HFF-Myc (cell line): Measurements from ENCODE around the gene ACOX2.

Experiments used
- DNase-seq: peaks from one replicate; pipeline ENCODE4 v3.0.0-alpha.2; 2011; ENCODE audit warnings: low read depth; ENCODE audit errors: extremely low read depth
- H3K4me3 ChIP-seq: replicated peaks from 2 replicates; pipeline ENCODE4 v1.5.1; 2011; ENCODE audit warnings: low read depth, mild to moderate bottlenecking, control low read depth, low read length
- CTCF ChIP-seq: IDR thresholded peaks from 2 replicates; pipeline ENCODE4 v1.5.1; 2012; ENCODE audit warnings: mild to moderate bottlenecking, low read depth, low read length, control low read depth; ENCODE audit errors: missing control alignments

The ACOX2 gene

GRCh38 chr3:58492494-58492905, 44.5 kb downstream of the ACOX2 start:
- DNase-seq: no peak
- TF ChIP-seq CTCF: no peak

DNA sequence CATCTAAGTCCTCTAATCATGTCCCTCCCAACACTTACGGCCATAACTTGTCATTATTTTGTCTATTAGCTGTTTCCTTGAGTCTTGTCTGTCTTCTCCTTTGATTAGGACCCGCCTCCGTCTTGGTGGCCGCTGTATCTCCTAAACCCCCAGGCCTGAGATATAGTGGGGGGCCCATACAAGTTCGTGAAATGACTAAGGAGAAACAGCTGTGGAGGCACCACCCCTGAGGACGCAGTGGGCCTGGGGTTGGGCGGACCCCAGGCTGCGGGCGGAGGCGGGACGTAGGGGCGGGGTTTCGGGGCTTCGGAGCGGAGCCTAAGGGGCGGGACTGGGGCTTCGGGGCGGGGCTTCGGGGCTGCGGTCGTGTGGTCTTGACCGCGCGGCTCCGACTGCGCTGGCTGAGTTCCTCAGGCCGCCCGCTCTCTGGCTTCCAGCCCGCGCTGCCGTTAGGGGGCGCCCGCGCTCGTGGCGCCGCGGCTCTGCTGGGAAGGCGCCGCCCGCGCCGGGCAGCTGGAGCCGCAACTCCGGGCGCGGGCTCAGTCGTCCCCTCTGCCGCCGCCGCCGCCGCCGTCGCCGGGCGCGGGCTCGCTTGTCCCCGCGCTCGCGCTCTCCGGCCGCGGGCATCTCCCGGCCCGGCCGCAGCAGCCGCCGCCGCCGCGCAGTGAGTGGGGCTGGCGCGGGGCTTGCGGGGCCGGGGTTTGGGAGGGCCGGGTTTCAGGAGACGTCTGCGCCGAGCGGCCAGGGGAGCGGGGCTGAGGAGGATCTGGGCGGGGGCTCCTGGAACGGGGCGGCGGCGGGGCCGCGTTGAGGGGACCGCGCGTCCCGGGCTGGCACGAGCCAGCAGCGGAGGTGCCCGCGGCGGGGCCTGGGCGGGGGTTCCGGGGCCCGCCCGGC, 45.2 kb downstream of the ACOX2 start, which contains the start of gene KCTD6:
TSS of gene KCTD6 (plus strand) at position 591 of the 897 bp plus-strand sequence. CDS start 6,660 bp downstream, outside the sequence.
- peak within 1 kb of the TSS; percentile 81 for H3K4me3 ChIP-seq
- peak; percentile 59 for DNase-seq
- TF ChIP-seq CTCF: peak; percentile 52

More at GRCh38 chr3:58492494-58492905, 44.5 kb downstream of the ACOX2 start:
- H3K4me3 ChIP-seq: peak overlapping the region; percentile 81

DNA sequence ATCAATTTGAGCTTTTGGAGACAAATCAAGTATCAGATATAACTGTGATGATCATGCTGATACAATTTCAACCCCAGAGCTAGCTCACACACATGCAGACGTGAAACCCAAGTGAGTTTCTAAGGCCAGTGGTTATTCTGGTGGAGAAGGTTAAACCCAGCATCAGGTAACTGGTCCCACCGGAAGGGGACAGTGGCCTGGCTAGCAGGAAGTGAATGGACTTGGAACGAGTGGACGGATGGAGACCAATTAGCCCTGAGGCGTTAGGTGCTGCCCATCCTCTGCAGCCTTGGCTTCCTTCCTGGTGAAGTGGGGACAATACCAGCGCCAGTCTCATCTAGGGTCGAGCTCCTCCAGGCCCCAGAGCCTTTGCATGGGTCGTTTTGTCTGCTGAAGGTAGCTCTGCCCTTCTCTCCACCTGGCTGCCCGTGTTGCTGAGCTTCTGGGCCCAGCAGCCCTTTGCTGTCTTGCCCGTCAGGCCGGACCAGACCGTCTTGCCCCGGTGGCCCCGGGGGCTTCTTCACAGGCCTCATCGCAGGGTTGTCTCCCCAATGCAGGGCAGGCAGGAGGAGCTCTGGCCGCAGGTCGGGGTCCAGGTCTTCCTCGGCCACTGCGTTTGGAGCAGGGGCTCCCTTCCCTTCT, 46.0 kb downstream of the ACOX2 start:
- TF ChIP-seq CTCF: no peak
- no peak for DNase-seq
- peak overlapping the region; percentile 32 for H3K4me3 ChIP-seq

DNA sequence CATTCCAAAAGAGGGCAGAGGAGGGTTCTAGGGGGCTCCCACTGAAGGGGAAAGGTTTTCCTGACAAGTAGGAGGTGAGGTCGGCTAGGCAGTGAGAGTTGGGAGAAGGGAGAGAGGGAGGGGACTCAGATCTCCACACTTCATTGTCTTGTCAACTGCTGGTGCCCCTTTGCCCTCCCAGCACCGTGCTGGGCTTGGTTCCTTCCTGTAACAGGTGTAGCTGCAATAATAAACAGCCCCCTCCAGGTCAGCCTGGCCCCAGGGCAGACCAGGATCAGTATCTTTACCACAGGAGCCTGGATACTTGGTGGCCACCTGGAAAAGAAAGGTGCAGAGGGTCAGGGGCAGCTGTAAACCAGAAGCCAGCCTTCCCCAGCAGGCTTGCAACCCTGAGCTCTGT, 48.0 kb downstream of the ACOX2 start:
- no peak for DNase-seq
- no peak for TF ChIP-seq CTCF
- H3K4me3 ChIP-seq: no peak overlapping the region

- DNase-seq: no peak
- no peak overlapping the region for H3K4me3 ChIP-seq
- TF ChIP-seq CTCF: no peak
These were observed 49.7 kb downstream of the ACOX2 start for GRCh38 chr3:58487140-58487886.

DNA sequence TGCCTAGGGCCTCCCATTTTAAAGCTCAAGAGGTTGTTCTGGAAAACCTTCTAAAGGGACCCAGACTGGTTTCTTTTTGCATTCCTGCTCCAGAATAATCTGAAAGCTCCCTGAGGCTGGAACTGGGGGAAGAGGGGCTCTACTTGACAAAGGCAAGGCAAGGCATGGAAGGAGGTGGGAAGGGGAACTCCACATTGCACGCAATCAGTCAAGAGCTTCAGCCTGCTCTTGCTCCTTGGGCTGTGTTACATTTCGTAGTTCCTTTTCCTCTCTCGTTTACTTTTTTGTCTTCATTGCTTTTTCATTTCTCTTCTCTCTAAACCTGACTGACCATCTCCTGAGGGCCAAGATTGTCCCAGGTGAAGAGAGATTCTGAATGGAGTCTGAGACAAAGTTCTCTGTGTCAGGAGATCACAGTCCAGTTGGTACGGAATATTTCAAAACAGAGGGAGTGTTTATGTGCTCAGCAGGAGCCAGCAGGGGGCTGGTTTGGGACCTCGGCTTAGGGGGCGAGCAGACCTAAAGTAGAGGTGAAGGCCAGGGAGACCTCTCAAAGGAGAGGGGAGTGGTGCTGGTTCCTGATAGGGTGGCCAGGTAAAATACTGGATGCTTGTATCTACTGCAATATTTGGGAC, 51.1 kb downstream of the ACOX2 start:
- no peak for TF ChIP-seq CTCF
- no peak for DNase-seq

More for the DNA sequence above, 51.1 kb downstream of the ACOX2 start:
- H3K4me3 ChIP-seq: no peak overlapping the region
